T-helper 2 cell treated with Interferon-gamma antibody and Interleukin-4, amounts not matched to agents 5 μg/mL and 100 μg/mL, for 36 hours (primary cell): Measurements from ENCODE around the gene KRTAP2-1.
"Not testable (repeated sequence)": the region's sequence is repeated elsewhere in the genome, so short reads cannot be mapped to it uniquely, and the experiment has no call there.

Experiments
- DNase-seq: peaks from one replicate; pipeline ENCODE4 v3.0.0; 2021; ENCODE audit warnings: low spot score
- H3K27ac Mint-ChIP-seq: one replicate; pipeline ENCODE4 v1.8.0; 2021; ENCODE audit warnings: mild to moderate bottlenecking, mixed read lengths
- H3K27me3 Mint-ChIP-seq: one replicate; pipeline ENCODE4 v1.8.0; 2021; ENCODE audit warnings: low read depth, mixed read lengths
- H3K36me3 Mint-ChIP-seq: one replicate; pipeline ENCODE4 v1.8.0; 2021; ENCODE audit warnings: low read depth, mixed read lengths
- H3K4me1 Mint-ChIP-seq: one replicate; pipeline ENCODE4 v1.8.0; 2021; ENCODE audit warnings: low read depth, mixed read lengths
- H3K4me3 Mint-ChIP-seq: one replicate; pipeline ENCODE4 v1.8.0; 2022; ENCODE audit warnings: mild to moderate bottlenecking, moderate library complexity, mixed read lengths
- H3K9me3 Mint-ChIP-seq: one replicate; pipeline ENCODE4 v1.8.0; 2021; ENCODE audit warnings: mixed read lengths

KRTAP2-1 gene, protein sequence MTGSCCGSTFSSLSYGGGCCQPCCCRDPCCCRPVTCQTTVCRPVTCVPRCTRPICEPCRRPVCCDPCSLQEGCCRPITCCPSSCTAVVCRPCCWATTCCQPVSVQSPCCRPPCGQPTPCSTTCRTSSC

DNA sequence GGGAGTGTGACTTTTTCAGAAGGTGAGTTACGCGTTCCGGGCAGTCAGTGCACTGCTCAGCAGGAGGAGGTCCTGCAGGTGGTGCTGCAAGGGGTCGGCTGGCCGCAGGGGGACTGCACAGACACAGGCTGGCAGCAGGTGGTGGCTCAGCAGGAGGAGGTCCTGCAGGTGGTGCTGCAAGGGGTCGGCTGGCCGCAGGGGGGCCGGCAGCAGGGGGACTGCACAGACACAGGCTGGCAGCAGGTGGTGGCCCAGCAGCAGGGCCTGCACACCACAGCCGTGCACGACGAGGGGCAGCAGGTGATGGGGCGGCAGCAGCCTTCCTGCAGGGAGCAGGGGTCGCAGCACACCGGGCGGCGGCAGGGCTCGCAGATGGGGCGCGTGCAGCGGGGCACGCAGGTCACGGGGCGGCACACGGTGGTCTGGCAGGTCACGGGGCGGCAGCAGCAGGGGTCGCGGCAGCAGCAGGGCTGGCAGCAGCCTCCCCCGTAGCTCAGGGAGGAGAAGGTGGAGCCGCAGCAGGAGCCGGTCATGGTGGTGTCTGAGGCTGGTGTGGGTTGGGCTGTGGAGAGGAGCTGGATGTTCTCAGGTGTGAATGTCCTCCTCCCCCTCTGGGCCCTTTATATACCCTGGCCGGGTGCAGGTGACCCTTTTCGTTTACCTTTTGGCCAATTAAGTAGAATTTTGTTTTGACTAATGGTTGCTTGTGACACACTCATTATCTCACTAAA, at the start of gene KRTAP2-1:
Gene KRTAP2-1, minus strand, starts transcription at position 582 of the 731 bp plus-strand sequence. Its CDS starts 49 bp downstream, at position 533.
- not testable (repeated sequence) for H3K27ac Mint-ChIP-seq, H3K36me3 Mint-ChIP-seq, DNase-seq, H3K4me3 Mint-ChIP-seq, H3K9me3 Mint-ChIP-seq, H3K27me3 Mint-ChIP-seq, H3K4me1 Mint-ChIP-seq

DNA sequence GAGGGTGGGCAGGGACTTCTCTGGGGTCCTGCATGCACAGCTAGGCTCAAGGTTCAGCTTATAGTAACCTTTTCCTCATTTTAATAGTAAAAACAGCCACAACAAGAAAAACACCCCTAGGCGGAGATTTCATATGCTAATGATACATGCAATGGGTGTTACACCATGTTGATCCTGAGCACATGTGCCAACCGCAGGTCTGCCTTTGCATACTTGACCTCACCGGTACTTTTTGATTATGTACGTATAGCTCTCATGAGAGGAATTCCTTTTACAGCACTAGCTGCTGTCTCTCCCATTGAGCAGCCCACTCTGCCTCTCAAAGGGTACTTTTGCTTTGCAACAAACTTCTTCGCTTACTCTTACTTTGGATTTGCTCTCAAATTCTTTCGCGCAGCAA, 48.9 kb upstream of the KRTAP2-1 start:
- H3K4me1 Mint-ChIP-seq = no peaks in the 10 kb centered on the region
- H3K27me3 Mint-ChIP-seq = peaks cover 5% of the 10 kb centered on the region
- no peak overlapping the region for H3K4me3 Mint-ChIP-seq
- DNase-seq = no peak
- H3K27ac Mint-ChIP-seq = no peak overlapping the region
- H3K9me3 Mint-ChIP-seq = peaks cover 6% of the 10 kb centered on the region
- H3K36me3 Mint-ChIP-seq = no peaks in the 10 kb centered on the region

DNA sequence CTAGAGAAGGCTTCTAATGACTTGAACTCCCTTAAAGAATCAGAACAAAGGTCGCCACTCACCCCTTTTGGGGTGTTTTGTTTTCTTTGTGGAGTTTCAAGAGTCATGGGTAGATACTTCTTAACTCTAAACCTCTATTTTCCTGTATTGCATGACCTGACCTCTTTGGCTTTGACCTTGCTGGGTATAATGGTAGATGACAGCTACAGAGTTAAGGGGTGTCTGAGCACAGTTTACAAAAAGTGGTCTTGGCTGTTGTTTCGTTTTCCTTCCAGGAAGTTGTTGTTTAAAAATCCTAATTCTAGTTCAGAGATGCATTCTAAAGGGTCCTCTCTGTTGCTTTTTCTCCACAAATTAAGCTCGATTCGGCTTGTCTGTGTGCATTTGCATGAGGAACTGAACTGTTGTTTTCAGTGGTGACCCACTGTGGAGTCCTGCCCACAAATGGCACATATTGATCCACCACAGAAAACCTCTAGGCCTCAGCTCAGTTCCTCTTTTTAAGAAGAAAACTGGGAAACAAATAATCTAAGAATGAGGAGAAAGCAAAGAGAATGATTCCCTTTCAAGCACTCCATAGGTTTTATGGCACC, 41.7 kb upstream of the KRTAP2-1 start:
- H3K4me1 Mint-ChIP-seq, H3K27me3 Mint-ChIP-seq, H3K36me3 Mint-ChIP-seq, H3K4me3 Mint-ChIP-seq, H3K27ac Mint-ChIP-seq, DNase-seq, H3K9me3 Mint-ChIP-seq: not testable (repeated sequence)

DNA sequence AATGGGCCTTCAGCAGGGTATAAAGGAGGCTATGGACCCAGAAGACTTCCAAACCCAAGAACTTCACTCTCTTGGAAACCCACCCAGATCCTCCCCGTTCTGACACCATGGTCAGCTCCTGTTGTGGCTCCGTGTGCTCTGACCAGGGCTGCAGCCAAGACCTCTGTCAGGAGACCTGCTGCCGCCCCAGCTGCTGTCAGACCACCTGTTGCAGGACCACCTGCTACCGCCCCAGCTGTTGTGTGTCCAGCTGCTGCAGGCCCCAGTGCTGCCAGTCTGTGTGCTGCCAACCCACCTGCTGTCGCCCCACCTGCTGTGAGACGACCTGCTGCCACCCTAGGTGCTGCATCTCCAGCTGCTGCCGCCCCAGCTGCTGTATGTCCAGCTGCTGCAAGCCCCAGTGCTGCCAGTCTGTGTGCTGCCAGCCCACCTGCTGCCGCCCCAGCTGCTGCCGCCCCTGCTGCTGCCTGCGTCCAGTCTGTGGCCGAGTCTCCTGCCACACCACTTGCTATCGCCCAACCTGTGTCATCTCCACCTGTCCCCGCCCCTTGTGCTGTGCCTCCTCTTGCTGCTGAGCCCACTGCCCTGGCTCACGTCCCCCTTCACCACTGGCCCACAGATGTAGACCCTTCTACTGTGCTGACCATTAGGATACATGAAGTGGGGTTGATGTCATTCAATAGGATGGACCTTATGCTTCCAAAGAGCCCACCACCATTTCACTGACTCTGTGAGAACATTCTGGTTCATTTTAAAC, 37.2 kb upstream of the KRTAP2-1 start, which contains the start of gene KRTAP4-7:
Gene KRTAP4-7, plus strand, starts transcription at position 51 of the 757 bp plus-strand sequence. Its CDS starts 57 bp downstream, at position 108.
- not testable (repeated sequence) for DNase-seq, H3K27ac Mint-ChIP-seq, H3K9me3 Mint-ChIP-seq, H3K4me3 Mint-ChIP-seq, H3K36me3 Mint-ChIP-seq, H3K4me1 Mint-ChIP-seq, H3K27me3 Mint-ChIP-seq

DNA sequence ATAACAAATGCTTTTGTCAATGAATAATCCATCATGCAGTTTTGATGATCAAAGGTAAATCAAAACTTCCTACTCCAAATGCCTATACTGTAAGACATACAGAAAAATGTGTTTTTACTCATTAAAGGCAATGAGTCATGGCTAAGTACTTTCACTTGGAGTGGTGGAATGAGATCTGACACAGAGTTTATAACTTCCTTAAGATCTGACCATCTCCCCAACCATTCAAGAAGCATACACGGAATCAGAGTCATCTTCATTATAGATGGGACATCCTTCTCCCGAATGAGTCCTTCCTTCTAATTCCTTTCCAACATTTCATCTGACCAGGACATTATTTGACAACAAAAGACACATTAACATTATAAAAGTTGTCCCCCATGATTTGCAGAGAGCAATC, 36.3 kb upstream of the KRTAP2-1 start:
- not testable (repeated sequence) for H3K4me3 Mint-ChIP-seq, H3K27me3 Mint-ChIP-seq, H3K36me3 Mint-ChIP-seq, H3K9me3 Mint-ChIP-seq, H3K4me1 Mint-ChIP-seq, DNase-seq, H3K27ac Mint-ChIP-seq

DNA sequence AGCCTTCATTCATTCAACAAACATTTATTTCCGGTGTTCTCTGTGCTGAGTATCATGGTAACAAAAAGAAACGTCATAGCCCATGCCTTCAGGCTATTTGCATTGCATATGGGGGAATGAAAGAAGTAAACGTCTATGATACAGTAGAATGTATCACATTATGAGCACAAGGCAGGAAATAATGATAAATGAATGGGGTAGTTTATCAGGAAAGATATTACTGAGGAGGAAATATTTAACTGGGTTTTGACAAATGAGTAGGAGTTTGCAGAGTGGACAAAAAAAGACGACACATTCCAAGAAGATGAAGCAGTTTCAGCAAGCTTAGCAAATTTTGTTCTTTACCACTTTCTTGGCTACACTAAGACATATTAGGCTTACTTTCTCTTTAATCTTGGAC, 35.5 kb upstream of the KRTAP2-1 start:
- no peak for DNase-seq
- no peaks in the 10 kb centered on the region for H3K4me1 Mint-ChIP-seq
- H3K36me3 Mint-ChIP-seq = no peaks in the 10 kb centered on the region
- no peaks in the 10 kb centered on the region for H3K9me3 Mint-ChIP-seq
- H3K27me3 Mint-ChIP-seq = peaks cover 8% of the 10 kb centered on the region
- H3K4me3 Mint-ChIP-seq = no peak overlapping the region
- no peak overlapping the region for H3K27ac Mint-ChIP-seq

DNA sequence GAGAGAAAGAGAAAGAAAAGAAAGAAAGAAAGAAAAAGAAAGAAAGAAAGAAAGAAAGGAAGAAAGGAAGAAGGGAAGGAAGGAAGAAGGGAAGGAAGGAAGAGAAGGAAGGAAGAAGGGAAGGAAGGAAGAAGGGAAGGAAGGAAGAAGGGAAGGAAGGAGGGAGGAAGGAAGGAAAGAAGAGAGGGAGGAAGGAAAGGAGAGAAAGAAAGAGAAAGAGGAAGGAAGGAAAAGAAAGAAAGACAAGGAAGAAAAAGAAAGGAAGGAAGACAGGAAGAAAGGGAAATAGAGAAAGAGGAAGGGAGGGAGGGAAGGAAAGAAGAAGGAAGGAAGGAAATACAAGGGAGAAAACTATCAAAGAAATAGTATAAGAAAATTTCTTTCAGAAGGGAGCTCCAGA, 29.7 kb upstream of the KRTAP2-1 start:
- Mint-ChIP-seq H3K4me3 (no peak overlapping the region), H3K36me3 (no peaks in the 10 kb centered on the region), H3K4me1 (no peaks in the 10 kb centered on the region), H3K27ac (no peak overlapping the region), H3K9me3 (no peaks in the 10 kb centered on the region), H3K27me3 (peaks cover 11% of the 10 kb centered on the region)
- no peak for DNase-seq

DNA sequence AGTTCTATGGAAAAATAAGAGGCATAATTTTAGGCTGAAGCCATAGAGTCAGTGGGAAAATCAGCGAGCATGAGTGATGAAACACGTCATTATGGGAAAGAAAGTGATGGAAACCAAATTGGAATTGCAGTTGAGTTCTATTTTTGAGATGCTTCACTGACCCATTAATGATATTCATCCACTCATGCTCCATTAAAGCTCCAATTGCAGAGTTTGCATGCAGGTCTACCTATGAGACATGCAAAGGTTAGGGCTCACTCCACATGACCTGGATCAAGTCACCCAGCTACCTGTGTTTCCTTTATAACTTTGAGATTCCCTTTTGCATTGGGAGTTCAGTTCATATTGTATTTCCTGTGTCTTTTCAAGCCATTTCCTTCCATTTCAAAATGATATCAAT, 26.6 kb upstream of the KRTAP2-1 start:
- no peak overlapping the region for H3K4me3 Mint-ChIP-seq
- H3K9me3 Mint-ChIP-seq = no peaks in the 10 kb centered on the region

DNA sequence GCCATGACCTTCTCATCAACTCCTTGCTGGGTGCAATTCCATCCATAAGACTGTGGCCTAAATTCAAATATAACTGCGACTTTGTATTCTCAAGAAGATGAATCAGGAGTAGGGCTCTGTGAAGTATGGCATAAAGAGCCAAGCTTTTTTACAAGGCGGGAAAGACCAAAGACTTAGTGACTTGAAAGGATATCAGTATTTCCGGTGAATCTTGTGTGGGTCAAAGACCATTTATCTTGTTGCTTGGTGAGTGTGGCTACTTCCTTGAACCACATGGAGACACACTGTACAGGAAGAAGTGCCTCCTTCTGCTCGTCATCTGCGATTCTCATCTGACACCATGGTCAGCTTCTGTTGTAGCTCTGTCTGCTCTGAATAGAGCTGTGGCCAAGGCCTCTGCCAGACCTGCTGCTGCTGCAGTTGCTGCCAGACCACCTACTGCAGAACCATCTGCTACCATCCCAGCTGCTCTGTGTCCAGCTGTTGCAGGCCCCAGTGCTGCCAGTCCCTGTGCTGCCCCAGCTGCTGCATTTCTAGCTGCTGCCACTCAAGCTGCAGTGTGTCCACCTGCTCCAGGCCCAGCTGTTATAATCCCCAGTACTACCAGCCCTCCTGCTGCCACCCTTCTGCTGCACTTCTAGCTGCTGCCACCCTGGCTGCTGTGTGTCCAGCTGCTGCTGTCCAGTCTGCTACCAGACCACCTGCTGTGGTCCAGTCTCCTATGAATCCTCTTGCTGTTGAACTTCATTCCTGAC, 24.7 kb upstream of the KRTAP2-1 start:
- H3K36me3 Mint-ChIP-seq = no peaks in the 10 kb centered on the region
- no peaks in the 10 kb centered on the region for H3K4me1 Mint-ChIP-seq
- H3K27ac Mint-ChIP-seq = no peak overlapping the region
- DNase-seq = no peak
- H3K9me3 Mint-ChIP-seq = no peaks in the 10 kb centered on the region
- H3K27me3 Mint-ChIP-seq = peaks cover 9% of the 10 kb centered on the region
- H3K4me3 Mint-ChIP-seq = no peak overlapping the region

More for the DNA sequence above, 26.6 kb upstream of the KRTAP2-1 start:
- Mint-ChIP-seq H3K27me3 (peaks cover 11% of the 10 kb centered on the region), H3K36me3 (no peaks in the 10 kb centered on the region), H3K4me1 (no peaks in the 10 kb centered on the region), H3K27ac (no peak overlapping the region)
- DNase-seq = no peak

DNA sequence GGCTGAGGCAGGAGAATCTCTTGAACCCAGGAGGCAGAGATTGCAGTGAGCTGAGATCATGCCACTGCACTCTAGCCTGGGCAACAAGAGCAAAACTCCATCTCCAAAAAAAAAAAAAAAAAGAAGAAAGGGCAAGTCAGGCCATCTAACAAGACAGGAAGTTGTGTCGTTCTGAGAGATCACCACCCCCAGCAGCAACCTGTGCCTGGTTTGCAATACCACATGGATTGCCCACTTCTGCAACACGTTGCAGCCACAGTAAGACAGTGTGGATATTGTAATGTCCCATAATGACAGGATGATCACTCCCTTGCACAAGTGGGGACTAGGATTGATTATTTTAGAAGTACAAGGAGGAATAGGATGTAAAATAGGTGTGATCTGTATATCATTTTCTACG, 21.9 kb upstream of the KRTAP2-1 start:
- no peak overlapping the region for H3K4me3 Mint-ChIP-seq
- no peak overlapping the region for H3K27ac Mint-ChIP-seq
- no peaks in the 10 kb centered on the region for H3K36me3 Mint-ChIP-seq
- H3K9me3 Mint-ChIP-seq = no peaks in the 10 kb centered on the region
- DNase-seq = no peak
- H3K4me1 Mint-ChIP-seq = no peaks in the 10 kb centered on the region
- peaks cover 2% of the 10 kb centered on the region for H3K27me3 Mint-ChIP-seq

DNA sequence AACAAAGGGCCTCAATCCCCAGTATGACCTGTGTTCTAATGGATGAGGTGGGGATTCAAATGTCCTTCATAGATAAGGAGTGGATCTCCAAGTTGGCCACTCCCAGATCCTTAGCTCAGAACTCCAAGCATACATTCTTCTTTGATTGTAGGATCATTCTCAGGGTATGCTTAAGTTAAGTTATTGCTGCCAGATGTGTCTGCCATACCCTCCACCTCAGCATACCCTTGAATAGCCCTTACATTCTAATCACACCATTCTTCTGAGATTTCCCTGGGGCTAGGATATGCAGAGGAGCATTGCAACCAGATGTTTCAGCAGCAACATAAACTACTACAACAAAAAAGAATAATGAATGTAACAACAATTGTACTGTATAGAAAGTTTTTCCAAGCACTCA, 20.2 kb upstream of the KRTAP2-1 start:
- H3K36me3 Mint-ChIP-seq = no peaks in the 10 kb centered on the region
- H3K9me3 Mint-ChIP-seq = no peaks in the 10 kb centered on the region
- H3K27ac Mint-ChIP-seq = no peak overlapping the region
- peaks cover 2% of the 10 kb centered on the region for H3K27me3 Mint-ChIP-seq
- H3K4me1 Mint-ChIP-seq = no peaks in the 10 kb centered on the region
- H3K4me3 Mint-ChIP-seq = no peak overlapping the region
- no peak for DNase-seq

DNA sequence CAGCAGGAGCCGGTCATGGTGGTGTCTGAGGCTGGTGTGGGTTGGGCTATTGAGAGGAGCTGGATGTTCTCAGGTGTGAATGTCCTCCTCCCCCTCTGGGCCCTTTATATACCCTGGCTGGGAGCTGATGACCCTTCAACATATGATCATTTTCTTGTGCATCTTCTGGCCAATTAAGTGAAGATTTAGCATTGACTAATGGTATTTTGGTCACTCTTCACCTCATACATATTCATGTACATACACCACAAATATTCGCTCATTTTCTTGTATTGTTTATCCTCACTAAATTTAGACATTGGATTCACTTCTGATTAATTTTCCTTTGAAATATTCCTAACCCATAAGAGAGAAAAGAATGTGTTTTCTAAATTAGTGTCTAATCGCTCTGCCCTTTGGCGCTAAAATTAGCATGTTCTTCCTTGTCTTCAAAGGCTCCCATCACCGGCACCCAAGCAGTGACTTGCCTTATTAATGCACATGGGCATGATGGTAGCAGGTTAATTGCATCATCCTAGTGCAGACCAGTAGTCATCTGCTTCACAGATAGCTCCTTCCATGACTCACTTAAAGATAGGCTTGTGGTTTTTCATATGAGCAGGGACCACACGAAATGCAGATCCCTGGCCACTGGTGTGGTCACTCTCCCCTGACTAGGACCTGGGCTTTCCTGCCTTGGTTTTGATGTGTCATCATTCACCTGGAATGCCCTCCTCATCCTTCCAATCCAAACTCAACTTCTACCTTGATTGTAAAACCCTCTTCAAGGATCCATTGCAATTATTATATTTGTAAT, 18.9 kb upstream of the KRTAP2-1 start, which contains the start of gene KRTAP2-4:
Gene KRTAP2-4, minus strand, starts transcription at position 51 of the 796 bp plus-strand sequence. Its CDS starts 34 bp downstream, at position 17.
- H3K36me3 Mint-ChIP-seq = no peaks in the 10 kb centered on the region
- H3K27ac Mint-ChIP-seq = no peak within 1 kb of the TSS
- no peak for DNase-seq
- H3K27me3 Mint-ChIP-seq = peaks cover 8% of the 10 kb centered on the region
- no peaks in the 10 kb centered on the region for H3K9me3 Mint-ChIP-seq
- H3K4me1 Mint-ChIP-seq = no peaks in the 10 kb centered on the region
- H3K4me3 Mint-ChIP-seq = no peak within 1 kb of the TSS
